ENCODE measurements around the gene GRIN2C. TPM values are rescaled to one million over a fixed set of nuclear protein-coding genes. Genes with fewer than 3 reads are reported as not detected.

GRIN2C gene
- total and polyA plus RNA-seq, 9 of the 15 experiments (the other 6 are each of a cell fraction or from before 2014, with no cell fraction given), result under 0.01 to 0.33 (median 0.10) TPM; not detected in 2

DNA sequence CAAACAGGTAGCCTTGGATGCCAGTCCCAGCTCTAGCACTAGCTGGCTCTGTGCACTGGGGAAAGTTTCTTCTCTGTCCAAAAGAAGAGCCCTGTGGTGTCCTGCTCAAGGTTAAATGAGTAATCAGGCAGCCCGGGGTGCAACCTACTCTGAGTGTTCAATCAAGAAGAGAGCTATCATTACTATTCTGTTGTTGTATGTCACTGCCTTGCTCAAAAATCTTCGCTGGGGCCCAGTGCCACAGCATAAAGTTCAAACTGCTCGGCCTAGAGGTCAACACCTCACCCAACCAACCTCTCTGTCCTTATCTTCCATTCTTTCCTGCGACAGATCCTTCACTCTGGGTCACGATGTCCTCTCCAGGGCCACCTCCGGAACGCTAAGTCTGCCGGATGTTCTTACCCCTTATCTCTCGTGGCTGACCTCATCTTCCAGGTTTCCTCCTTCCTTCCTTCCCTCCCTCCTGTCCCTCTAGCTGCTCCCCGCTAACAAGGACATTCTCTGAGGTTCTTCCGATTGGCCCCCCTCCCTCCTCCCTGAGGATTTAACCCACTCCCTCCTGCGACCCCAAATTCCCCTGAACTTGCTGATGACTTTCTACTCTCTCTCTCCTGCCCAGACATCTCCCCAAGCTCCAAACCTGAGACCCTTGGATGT is 8.7 kb upstream of the GRIN2C start (continued):
- TF ChIP-seq, protein P1, sequence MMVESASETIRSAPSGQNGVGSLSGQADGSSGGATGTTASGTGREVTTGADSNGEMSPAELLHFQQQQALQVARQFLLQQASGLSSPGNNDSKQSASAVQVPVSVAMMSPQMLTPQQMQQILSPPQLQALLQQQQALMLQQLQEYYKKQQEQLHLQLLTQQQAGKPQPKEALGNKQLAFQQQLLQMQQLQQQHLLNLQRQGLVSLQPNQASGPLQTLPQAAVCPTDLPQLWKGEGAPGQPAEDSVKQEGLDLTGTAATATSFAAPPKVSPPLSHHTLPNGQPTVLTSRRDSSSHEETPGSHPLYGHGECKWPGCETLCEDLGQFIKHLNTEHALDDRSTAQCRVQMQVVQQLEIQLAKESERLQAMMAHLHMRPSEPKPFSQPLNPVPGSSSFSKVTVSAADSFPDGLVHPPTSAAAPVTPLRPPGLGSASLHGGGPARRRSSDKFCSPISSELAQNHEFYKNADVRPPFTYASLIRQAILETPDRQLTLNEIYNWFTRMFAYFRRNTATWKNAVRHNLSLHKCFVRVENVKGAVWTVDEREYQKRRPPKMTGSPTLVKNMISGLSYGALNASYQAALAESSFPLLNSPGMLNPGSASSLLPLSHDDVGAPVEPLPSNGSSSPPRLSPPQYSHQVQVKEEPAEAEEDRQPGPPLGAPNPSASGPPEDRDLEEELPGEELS (CRISPR knock-in tag; IDR thresholded peaks at IDR 0.05; ENCODE audit: borderline replicate concordance), result no peak
- TF ChIP-seq MCM5 (IDR thresholded peaks at IDR 0.05; ENCODE audit: low read depth) (no peak), GTF2E2 (tag; IDR thresholded peaks at IDR 0.05) (no peak), FOXM1 (IDR thresholded peaks at IDR 0.05; ENCODE audit: low read depth) (no peak), FOXM1 (CRISPR knock-in tag; IDR thresholded peaks at IDR 0.05; ENCODE audit: low read depth) (no peak), MCM2 (IDR thresholded peaks at IDR 0.05; ENCODE audit: low read depth) (no peak)
- TF ChIP-seq, protein P2, sequence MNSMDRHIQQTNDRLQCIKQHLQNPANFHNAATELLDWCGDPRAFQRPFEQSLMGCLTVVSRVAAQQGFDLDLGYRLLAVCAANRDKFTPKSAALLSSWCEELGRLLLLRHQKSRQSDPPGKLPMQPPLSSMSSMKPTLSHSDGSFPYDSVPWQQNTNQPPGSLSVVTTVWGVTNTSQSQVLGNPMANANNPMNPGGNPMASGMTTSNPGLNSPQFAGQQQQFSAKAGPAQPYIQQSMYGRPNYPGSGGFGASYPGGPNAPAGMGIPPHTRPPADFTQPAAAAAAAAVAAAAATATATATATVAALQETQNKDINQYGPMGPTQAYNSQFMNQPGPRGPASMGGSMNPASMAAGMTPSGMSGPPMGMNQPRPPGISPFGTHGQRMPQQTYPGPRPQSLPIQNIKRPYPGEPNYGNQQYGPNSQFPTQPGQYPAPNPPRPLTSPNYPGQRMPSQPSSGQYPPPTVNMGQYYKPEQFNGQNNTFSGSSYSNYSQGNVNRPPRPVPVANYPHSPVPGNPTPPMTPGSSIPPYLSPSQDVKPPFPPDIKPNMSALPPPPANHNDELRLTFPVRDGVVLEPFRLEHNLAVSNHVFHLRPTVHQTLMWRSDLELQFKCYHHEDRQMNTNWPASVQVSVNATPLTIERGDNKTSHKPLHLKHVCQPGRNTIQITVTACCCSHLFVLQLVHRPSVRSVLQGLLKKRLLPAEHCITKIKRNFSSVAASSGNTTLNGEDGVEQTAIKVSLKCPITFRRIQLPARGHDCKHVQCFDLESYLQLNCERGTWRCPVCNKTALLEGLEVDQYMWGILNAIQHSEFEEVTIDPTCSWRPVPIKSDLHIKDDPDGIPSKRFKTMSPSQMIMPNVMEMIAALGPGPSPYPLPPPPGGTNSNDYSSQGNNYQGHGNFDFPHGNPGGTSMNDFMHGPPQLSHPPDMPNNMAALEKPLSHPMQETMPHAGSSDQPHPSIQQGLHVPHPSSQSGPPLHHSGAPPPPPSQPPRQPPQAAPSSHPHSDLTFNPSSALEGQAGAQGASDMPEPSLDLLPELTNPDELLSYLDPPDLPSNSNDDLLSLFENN (IDR thresholded peaks at IDR 0.05; ENCODE audit: low read depth in 2 of 2, low read length in 2 of 2), result no peak
- TF ChIP-seq, protein P3, sequence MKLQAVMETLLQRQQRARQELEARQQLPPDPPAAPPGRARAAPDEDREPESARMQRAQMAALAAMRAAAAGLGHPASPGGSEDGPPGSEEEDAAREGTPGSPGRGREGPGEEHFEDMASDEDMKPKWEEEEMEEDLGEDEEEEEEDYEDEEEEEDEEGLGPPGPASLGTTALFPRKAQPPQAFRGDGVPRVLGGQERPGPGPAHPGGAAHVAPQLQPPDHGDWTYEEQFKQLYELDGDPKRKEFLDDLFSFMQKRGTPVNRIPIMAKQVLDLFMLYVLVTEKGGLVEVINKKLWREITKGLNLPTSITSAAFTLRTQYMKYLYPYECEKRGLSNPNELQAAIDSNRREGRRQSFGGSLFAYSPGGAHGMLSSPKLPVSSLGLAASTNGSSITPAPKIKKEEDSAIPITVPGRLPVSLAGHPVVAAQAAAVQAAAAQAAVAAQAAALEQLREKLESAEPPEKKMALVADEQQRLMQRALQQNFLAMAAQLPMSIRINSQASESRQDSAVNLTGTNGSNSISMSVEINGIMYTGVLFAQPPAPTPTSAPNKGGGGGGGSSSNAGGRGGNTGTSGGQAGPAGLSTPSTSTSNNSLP (IDR thresholded peaks at IDR 0.05; ENCODE audit: borderline replicate concordance, low read depth, low read length), result 0 out of 2 replicates have a peak, but pooled peaks have one; percentile 63
- TF ChIP-seq, protein P4, sequence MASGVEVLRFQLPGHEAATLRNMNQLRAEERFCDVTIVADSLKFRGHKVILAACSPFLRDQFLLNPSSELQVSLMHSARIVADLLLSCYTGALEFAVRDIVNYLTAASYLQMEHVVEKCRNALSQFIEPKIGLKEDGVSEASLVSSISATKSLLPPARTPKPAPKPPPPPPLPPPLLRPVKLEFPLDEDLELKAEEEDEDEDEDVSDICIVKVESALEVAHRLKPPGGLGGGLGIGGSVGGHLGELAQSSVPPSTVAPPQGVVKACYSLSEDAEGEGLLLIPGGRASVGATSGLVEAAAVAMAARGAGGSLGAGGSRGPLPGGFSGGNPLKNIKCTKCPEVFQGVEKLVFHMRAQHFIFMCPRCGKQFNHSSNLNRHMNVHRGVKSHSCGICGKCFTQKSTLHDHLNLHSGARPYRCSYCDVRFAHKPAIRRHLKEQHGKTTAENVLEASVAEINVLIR (CRISPR knock-in tag; IDR thresholded peaks at IDR 0.05), result no peak; the same call in 1 of the 2 replicates

Data from K562 (cell line).